GM18909 (cell line): ENCODE results near the gene PDPK1.
"Not testable (repeated sequence)": the region's sequence is repeated elsewhere in the genome, so short reads cannot be mapped to it uniquely, and the experiment has no call there.

Experiments used
- ATAC-seq: cut with Tn5 transposase; IDR thresholded peaks from one replicate; pipeline ENCODE4 v1.9.1; 2021; ENCODE audit warnings: mild to moderate bottlenecking; ENCODE audit not compliant: unreplicated experiment, poor library complexity

The PDPK1 gene

GRCh38 chr16:2584729-2585650 is 47.2 kb downstream of the PDPK1 start:
- no peak for ATAC-seq

- no peak for ATAC-seq
These were observed 47.8 kb downstream of the PDPK1 start for GRCh38 chr16:2585651-2586081.

GRCh38 chr16:2586241-2586640 is 48.4 kb downstream of the PDPK1 start:
- no peak for ATAC-seq

- no peak for ATAC-seq
These were observed 49.2 kb downstream of the PDPK1 start for GRCh38 chr16:2586901-2587480.

- ATAC-seq, result no peak
These were observed 50.2 kb downstream of the PDPK1 start for GRCh38 chr16:2587891-2588565.

- ATAC-seq, result no peak
These were observed 53.8 kb downstream of the PDPK1 start for GRCh38 chr16:2591476-2592240.

- ATAC-seq, result no peak
These were observed 55.0 kb downstream of the PDPK1 start for GRCh38 chr16:2592786-2593185.

GRCh38 chr16:2595393-2596205 is 57.8 kb downstream of the PDPK1 start:
- no peak for ATAC-seq

GRCh38 chr16:2596747-2597559 is 59.1 kb downstream of the PDPK1 start:
- no peak for ATAC-seq

- ATAC-seq, result no peak
These were observed 59.7 kb downstream of the PDPK1 start for GRCh38 chr16:2597560-2597902.

- ATAC-seq, result no peak
These were observed 60.4 kb downstream of the PDPK1 start for GRCh38 chr16:2598133-2598641.

- ATAC-seq, result no peak
These were observed 60.9 kb downstream of the PDPK1 start for GRCh38 chr16:2598723-2599122.

- ATAC-seq, result not testable (repeated sequence)
These were observed 61.3 kb downstream of the PDPK1 start for GRCh38 chr16:2599165-2599564.

GRCh38 chr16:2599785-2600184 is 62.0 kb downstream of the PDPK1 start:
- not testable (repeated sequence) for ATAC-seq

- ATAC-seq, result not testable (repeated sequence)
These were observed 63.6 kb downstream of the PDPK1 start for GRCh38 chr16:2601301-2602025.

- ATAC-seq, result not testable (repeated sequence)
These were observed 64.4 kb downstream of the PDPK1 start for GRCh38 chr16:2602175-2602574.

GRCh38 chr16:2603165-2604015 is 65.6 kb downstream of the PDPK1 start:
- ATAC-seq, result peak; percentile 71
